Putamen (tissue), 1 donor: ENCODE data around the gene BCORL1.

Experiments used
- DNase-seq: peaks from one replicate; pipeline ENCODE4 v3.0.0-alpha.2; 2016; ENCODE audit warnings: low spot score

The BCORL1 gene

DNA sequence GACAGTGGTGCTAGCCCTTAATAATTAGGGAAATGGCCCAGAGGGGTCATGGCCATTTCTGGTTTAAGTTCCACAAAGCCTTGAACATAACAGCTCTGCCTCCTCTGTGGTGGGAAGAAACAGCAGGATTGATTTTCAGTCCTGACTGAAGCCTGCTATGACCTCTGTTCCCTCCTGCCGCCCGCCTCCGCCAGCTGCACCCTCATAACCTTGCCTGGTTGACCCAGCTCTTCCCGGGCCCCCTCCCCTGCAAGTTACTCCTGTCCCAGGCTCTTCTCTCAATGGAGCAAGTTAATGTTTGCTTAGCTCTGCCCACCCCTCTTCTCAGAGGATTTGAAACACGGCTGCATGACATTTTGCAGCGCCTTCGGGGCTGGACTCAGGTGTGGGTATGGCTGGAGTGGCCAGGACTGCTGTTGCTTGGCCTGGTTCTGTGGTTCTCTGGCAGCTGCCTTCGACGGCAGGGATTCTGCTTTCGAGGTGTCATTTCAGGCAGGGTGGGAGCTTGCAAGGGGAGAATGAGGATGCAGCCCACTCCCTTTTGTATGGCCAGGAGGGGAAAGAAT is 27.3 kb downstream of the BCORL1 start:
- DNase-seq: no peak

DNA sequence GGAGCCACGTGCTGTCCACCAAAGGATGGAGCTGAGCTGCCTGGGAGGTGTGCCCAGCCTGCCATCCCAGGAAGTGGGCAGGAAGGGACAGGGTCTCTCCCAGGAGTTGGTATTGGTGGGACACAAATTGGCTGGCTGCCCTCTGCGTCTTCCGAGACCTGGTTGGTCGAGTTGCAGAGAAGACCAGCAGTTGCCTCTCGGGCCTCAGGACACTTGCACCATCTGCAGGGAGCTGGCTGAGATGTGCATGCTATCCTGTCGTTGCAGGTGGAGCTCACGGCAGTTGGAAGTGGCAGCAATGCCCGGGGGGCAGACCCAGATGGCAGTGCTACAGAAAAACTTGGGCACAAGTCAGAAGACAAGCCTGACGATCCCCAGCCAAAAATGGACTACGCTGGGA is 30.2 kb downstream of the BCORL1 start:
- DNase-seq: no peak

DNA sequence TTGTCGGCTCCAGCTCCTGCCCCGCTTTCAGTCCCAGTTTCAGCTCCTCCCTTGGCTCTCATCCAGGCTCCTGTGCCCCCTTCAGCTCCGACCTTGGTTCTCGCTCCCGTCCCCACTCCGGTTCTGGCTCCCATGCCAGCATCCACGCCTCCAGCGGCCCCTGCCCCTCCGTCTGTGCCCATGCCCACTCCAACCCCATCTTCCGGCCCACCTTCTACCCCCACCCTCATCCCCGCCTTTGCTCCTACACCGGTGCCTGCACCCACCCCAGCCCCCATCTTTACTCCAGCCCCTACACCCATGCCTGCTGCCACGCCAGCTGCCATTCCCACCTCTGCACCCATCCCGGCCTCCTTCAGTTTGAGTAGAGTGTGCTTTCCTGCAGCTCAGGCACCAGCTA is 31.2 kb downstream of the BCORL1 start:
- no peak for DNase-seq

DNA sequence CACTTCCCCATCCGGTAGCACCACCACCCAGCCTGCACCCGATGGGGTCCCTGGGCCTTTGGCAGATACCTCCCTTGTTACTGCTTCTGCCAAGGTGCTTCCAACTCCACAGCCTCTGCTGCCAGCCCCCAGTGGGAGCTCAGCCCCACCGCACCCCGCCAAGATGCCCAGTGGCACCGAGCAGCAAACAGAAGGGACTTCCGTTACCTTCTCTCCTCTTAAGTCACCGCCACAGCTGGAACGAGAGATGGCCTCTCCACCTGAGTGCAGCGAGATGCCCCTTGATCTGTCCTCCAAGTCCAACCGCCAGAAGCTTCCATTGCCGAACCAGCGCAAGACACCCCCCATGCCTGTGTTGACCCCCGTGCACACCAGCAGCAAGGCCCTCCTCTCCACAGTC is 31.9 kb downstream of the BCORL1 start:
- DNase-seq: no peak

DNA sequence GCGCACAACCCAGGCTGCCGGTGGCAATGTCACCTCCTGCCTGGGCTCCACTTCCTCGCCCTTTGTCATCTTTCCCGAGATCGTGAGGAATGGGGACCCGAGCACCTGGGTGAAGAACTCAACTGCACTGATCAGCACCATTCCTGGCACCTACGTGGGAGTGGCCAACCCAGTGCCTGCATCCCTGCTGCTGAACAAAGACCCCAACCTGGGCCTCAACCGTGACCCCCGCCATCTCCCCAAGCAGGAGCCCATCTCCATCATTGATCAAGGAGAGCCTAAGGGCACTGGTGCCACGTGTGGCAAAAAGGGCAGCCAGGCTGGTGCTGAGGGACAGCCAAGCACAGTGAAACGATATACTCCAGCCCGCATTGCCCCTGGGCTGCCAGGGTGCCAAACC is 32.3 kb downstream of the BCORL1 start:
- DNase-seq: no peak

DNA sequence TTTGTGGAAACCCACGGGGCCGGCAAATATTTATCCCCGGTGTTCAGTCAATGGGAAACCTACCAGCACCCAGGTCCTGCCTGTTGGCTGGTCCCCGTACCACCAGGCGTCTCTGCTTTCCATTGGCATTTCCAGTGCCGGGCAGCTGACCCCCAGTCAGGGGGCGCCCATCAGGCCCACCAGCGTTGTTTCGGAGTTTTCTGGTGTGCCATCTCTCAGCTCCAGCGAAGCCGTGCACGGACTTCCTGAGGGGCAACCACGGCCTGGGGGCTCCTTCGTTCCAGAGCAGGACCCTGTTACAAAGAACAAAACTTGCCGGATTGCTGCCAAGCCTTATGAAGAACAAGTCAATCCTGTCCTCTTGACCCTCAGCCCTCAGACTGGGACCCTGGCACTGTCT is 32.7 kb downstream of the BCORL1 start:
- no peak for DNase-seq

DNA sequence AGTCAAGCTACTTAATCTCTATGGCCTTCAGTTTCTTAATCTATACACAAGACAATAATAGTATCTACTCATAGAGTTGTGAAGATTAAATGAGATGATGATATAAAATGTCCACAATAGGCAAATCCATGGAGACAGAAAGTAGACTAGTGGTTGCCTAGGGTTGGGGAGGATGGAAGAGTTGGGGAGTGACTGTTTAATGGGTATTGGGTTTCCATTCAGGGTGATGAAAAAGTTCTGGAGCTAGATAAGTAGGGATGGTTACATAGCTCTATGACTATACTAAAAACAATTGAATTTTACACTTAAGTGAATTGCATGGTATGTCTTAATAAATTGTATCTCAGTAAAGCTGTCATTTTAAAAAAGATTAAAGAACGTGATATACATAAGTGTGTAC is 35.7 kb downstream of the BCORL1 start:
- DNase-seq: no peak

DNA sequence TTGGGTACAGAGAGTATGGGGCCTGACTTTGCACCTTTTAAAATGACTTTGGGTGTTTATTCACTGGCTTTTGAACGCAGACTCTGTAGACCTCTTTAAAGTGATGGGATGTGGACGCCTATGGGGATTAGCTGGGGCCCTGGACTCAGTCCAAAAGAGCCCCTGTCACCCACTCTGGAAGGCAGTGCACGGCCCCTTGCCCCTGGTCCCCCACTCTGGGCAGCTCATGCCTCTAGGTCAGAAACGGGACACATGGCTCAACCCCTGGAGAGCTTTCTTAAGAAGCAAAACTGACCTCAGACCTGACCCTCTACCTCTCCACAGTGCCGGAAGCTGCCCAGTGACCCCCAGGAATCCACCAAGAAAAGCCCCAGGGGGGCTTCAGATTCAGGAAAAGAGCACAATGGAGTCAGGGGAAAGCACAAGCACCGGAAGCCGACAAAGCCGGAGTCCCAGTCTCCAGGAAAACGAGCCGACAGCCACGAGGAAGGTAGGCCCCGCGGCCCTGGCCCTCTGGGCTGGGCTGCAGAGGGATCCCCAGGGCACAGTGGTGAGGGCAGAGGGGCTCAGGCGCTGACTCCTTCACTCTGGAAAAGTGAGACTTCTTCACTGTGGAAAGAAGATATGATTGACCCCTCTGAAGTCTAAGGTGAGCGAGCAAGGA is 38.4 kb downstream of the BCORL1 start:
- no peak for DNase-seq

DNA sequence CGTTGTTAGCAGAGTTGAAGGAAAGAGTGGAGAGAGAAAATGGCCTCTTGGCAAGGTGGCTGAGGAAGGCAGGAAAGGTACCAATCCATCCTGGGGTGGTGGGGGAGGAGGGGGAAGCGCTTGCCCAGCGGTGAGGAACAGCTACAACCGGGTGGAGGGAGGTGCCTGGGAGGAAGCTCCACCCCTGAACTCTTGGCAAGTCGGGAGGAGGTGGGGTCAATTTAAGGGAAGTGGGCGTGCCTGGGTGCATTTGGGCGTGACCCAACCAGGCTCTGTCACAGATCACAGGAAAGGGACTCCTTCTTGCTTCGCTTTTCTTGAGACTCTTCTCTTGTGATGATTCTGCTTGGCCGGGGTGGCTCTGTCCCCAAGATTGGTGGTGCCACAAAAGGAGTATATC is 41.7 kb downstream of the BCORL1 start:
- peak; percentile 8 for DNase-seq

DNA sequence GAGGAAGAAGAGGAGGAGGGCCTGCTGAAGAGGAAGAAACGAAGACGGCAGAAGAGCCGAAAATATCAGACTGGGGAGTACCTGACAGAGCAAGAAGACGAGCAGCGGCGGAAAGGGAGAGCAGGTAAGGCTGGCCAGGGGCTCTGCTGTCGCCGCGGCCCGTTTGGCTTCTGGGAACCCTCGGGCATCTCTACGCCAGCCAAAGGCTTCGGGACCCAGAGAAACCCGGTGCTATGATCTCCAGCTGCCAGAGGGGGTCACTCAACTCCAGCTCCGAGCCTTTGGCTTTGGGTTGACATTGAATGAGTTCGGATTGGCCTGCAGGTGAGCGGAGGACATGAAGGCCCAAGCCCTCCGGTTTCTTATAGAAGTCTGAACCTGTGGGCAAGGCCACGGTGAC is 42.8 kb downstream of the BCORL1 start:
- DNase-seq: no peak

DNA sequence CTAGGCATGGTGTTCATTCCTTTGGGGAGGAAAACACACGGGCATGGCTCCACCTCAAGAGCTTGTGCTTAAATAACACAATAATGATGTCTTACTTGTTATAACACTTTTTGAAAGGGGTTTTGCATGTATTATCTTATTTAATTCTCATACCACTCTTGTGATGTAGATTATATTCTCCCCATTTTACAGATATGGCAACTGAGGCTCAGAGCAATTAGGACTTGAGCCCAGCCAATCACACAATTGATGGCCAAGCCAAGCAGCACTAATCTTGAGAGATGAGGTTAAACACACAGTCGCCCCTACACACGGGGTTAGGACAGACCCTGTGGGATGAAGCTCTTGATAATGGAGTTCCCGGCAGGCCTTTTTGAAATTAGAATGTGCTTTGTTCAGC is 45.1 kb downstream of the BCORL1 start:
- DNase-seq: no peak

DNA sequence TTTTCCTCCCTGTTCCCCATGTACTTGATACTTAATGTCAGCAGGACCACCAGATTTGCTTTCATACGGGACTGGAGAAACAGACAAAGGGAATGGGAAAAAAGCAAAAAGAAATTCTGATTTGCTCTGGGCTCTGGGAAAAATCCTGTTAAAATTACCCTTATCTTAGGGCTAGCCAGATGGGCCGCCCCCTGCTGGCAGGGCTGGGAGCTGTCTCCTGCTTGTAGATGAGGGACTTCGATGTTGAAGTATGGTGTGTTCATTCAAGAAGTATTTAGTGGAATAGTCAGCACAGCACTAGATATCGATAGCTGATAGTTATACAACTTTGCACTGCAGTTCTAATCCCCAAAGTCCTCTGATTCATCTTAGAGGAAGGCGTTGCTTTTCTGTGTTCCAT is 45.8 kb downstream of the BCORL1 start:
- no peak for DNase-seq

DNA sequence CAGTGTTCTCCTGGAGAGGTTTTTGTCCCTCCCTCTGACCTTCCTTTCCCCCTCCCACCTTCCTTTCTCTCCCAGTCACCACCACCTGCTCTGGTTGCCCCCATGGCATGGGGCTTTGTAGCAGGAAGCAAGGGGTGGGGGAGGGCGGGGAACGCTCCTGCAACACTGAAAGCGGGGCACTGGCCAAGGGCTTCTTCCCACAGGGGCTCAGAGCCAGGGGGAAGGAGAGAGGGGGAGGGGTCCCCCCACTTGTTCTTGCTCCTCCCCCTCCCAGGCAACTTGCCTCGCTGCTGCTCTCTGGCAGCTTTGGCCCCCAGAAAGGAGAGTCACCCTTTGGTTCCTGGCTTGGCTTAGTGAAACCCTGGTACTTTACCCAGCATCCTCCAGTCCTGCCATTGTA is 48.4 kb downstream of the BCORL1 start:
- peak; percentile 7 for DNase-seq

DNA sequence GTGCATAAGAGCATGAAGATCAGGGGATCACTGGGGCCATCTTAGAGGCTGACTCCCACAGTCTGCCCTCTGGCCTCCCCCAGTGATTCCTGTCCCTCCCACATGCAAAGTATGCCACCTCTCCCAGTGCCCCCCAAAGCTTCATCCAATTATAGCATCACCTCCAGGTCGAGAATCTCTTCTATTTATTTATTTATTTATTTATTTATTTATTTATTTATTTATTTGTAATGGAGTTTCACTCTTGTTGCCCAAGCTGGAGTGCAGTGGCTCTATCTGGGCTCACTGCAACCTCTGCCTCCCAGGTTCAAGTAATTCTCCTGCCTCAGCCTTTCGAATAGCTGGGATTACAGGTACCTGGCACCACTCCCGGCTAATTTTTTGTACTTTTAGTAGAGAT is 50.1 kb downstream of the BCORL1 start:
- no peak for DNase-seq

DNA sequence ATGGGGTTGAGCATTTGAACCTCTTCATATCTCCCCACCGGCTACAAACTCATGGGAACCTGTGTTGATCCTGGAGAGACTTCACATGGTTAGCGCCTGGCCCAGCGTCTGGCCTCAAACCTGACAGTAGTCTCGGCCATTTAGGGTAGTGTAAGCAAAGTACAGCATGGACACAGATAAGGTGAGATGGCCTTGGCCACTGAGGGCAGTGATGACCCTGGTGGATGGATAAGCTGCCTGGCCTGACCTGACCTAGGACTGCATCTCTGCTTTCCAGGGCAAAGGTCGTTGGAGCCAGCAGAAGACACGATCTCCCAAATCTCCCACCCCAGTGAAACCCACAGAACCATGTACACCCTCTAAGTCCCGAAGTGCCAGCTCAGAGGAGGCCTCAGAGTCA is 51.7 kb downstream of the BCORL1 start:
- DNase-seq: no peak

DNA sequence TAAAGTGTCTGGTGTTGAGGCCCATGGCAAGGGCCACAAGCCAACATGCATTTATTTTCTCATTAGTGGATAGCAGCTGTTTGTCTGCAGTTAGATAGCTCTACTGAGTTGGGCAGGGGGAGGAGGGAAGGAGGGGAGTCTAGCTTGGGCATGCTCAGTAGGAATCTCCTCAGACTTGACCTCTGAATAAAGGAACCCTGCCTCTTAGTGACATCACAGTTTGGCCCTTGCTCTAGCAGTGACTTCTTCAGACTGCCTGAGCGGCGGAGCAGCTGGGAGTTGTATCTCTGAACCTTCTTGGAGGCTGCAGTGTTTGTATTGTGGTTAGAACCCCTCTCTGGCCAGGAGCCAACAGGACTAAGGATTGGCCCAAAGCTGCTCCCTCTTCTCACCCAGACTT is 57.4 kb downstream of the BCORL1 start:
- no peak for DNase-seq

DNA sequence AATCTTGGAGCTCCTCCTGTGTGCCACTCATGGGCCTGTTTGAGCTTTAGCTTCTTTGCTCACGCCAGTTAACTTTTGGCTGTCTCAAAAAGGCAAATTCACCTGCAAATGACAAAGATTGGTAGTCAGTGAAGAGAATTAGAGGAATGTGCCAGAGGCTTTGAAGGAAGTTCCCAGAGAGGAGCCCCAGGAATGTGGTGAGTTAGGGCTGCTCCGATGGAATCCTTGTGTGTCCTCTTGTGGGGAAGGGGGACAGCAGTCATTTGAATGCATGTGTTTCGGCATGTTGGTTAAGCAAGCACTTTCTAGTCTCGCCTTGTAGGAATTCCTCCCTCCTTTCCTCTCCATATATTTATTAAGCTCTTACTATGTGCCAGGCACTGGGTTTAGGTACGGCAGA is 65.0 kb downstream of the BCORL1 start:
- DNase-seq: no peak

DNA sequence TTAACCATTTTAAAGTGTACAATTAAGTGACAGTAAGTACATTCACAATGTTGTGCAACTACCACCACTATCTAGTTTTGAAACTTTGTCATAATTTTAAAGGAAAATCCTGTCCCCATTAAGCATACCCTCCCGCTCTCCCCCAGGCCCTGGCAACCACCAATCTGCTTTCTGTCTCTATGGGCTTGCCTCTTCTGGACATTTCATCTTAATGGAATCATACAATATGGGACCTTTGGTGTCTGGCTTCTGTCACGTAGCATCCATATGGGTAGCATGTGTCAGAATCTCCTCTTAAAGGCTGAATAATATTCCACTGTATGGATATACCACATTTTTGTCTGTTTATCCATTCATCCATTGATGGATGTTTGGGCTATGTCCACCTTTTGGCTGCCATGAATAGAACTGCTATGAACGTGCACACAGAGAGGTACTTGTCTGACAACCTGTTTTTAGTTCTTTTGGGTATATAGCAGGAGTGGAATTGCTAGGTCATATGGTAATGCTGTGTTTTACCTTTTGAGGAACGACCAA is 66.3 kb downstream of the BCORL1 start:
- no peak for DNase-seq

DNA sequence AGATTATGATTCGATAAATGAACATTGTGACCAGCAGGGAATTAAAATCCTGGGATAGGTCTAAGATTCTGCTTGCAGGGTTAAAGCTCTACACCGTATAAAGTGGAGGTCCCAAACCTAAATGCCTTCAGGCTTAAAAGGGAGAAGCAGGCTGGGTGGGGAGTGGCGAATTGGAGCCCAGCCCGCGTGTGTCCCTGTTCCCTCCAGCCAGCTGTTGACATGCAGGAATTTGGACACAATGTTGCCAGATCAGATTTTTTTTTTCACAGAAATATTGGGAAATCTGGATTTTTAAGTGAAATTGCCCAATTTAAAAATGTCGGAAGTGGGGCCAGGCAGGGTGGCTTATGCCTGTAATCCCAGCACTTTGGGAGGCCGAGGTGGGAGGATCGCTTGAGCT is 67.4 kb downstream of the BCORL1 start:
- no peak for DNase-seq

DNA sequence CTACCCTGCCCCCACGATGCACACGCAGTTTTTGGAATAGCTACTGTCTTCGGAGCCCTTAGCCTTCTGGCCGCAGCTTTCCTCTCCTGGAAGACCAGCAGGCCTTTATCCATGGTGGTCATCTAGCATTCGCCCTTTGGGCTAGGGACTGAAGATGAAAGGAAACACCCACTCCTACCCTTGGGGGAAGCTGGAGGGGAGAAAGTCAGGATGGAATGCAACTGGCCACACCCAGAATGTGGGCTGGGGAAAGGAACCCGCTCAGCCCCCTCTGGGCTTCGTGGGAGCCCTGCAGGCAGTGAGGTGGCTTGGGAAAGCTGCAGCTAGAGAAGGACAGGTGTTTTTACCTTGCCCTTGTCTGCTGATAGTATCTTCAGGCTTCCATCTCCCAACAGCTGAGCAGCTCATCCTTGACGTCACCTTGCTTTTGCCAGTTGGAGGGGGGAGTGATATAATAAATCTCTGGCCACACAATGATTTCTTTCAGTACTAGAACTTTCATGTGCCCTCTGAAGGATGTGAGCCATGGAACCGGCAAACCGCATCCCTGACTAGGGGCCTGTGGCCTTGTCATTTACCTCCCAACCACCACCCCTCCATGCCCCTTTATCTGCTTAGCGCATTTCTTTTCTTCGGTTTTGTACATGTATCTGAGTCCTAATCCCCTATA is 68.9 kb downstream of the BCORL1 start:
- DNase-seq: no peak

DNA sequence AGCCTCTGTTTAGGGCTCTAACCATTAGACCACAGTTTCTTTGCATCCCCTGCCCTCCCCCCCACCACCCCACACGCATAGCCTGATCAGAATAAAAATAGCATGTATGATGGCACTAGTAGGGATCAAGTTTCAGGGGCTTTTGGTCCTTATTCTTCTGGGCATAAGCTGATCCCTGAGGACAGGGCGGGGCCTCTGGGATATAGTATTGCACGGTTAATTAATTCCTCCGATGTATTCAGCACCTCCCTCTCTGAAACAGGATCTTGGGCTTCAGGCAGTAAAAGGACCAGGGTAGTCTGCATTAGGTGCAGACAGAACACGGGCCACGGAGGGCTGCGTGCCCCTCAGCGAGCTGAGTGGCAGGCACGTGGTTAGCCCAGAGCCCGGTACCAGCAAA is 70.8 kb downstream of the BCORL1 start:
- no peak for DNase-seq

DNA sequence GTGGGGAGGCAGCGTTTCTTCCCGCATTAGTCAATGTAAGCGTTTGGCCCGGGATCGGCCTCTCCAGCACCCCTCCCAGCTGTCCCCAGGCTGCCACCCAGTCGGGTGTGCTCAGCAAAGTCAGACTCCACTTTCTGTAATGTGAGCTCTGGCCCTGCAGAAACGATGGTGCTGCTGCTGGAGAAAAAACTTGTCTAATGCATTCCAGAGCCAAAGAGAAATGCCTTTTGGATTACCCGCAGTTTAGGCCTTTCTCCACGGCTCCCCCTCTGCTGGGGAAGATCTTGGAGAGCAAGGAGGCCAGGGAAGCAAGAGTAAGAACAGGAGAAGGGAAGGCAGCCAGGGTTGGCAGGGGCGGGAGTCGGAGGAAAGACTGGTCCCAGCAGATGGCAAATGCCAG is 72.7 kb downstream of the BCORL1 start:
- no peak for DNase-seq

DNA sequence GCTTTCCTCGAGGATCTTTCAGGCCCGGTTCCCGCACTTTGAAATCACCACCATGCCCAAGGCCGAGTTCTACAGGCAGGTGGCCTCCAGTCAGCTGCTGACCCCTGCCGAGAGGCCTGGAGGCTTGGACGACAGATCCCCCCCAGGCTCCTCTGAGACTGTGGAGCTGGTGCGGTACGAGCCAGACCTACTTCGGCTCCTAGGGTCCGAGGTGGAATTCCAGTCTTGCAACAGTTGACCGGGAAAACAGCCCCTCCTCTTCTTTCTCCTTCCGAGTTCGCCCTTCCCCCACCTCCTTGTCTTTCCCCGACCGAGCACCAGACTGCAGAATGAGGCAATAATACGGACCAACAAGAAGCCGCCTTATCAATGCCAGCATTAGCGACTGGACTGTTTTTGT is 73.5 kb downstream of the BCORL1 start:
- DNase-seq: no peak

DNA sequence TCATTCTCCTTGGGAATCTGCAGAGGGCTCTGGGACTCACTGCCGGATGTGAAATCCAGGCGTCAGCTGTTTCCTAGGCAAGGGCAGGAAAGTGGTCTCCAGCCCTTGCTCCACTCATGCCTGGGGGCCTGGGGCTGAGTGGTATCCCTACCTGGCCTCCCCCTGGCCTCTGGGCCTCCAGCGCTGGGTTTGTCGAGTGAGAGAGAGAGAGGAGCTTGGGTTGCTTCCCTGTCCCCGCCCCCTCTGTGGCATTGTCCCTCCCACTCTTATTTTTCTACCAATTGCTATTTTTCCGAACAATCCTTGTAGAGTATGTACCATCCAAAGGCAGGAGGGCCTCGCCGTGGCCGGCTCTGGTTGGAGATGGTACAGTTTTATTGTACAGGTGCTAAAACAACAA is 74.8 kb downstream of the BCORL1 start:
- DNase-seq: no peak
